DLD1 (cell line): ENCODE results near the gene SAT2.
"Not testable (repeated sequence)": the region's sequence is repeated elsewhere in the genome, so short reads cannot be mapped to it uniquely, and the experiment has no call there.

Experiments used
- in situ Hi-C: cut with HindIII; loops from 2 replicates; pipeline ENCODE4 v1.10.0; 2017; ENCODE audit warnings: low sequenced_read_pairs

SAT2 gene

GRCh38 chr17:7634384-7634783, 6.8 kb upstream of the SAT2 start:
- in situ Hi-C loops = no loop called here

DNA sequence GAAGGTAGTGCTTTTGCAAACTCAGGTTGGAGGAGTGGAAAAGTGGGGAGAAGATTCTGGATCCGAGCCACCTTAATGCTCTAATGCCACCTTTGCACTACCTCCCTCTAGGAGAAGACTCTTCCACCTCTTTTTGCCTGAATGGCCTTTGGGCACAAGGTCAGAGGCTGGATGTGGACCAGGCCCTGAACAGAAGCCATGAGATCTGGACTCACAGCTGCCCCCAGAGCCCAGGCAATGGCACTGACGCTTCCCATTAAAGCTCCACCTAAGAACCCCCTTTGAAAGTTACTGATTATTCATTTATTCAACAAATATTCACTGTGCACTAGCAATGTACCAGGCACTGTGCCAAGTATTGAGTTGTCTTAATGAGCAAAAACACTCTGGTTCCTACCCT, 5.5 kb upstream of the SAT2 start:
- in situ Hi-C loops = no loop called here

- in situ Hi-C loops = no loop called here
Observed at GRCh38 chr17:7632492-7632894, 4.9 kb upstream of the SAT2 start.

GRCh38 chr17:7631398-7632380, 4.1 kb upstream of the SAT2 start:
- in situ Hi-C loops = no loop called here

DNA sequence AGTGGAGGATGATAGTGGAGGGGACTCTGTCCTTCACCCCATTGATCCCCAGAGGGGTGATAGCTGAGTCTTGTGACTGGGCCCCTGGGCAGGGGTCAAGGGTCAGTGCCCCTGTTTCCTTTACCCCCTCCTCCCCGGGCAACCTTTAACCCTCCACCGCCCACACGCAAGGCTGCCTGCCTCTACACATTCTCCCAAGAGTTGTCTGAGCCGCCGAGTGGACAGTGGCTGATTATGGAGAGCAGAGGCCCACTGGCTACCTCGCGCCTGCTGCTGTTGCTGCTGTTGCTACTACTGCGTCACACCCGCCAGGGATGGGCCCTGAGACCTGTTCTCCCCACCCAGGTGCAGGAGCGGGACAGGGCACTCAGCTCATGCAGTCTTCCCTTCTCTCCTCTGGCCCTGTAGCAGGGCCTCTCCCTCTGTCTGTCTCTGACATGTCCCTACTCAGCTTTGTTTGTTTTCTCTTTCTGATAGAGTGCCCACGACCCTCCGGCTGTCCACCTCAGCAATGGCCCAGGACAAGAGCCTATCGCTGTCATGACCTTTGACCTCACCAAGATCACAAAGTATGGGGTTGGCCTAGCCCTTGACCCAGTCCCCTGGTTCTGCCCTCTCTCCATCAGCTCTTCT, 2.4 kb upstream of the SAT2 start, which contains the start of gene SHBG:
SHBG (plus strand) TSS at position 197 of the 633 bp plus-strand sequence; CDS start at position 235, 38 bp downstream.
- in situ Hi-C loops = no loop called here

GRCh38 chr17:7626956-7627249, 718 bp downstream of the SAT2 start:
- in situ Hi-C loops = no loop called here

DNA sequence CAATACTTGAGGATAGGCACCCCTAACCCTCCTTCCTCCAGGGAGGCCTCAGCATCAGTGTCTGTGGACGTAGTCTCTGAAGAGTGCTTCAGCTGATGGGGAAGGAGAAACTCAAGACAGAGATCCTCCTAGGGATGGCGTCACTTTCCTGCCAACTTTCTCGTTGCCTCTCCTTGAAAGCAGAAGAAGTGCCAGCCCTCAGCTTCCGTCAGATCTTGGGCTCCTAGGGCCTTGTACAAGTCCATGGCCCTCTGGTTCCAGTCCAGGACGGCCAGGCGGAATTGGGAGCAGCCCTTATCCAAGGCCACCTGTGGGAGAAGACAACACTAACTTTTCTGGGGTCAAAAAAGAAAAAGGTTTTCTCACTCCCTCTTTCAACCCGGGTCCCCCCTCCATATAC, 1.3 kb downstream of the SAT2 start:
- in situ Hi-C loops = no loop called here

GRCh38 chr17:7625749-7626148, 1.9 kb downstream of the SAT2 start:
- in situ Hi-C loops = not testable (repeated sequence)

DNA sequence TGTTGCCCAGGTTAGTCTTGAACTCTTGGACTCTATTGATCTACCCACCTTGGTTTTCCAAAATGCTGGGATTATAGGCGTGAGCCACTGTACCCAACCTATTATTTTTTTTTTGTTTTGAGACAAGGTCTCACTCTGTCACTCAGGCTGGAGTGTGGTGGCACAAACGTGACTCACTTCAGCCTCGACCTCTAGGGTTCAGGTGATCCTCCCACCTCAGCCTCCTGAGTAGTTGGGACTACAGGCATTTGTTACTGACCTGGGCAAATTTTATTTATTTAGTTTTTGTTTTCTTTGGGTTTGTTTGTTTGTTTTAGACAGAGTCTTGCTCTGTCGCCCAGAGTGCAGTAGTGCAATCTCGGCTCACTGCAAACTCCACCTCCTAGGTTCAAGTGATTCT, 4.0 kb downstream of the SAT2 start:
- in situ Hi-C loops = no loop called here

- in situ Hi-C loops = no loop called here
Observed at GRCh38 chr17:7620835-7621234, 6.8 kb downstream of the SAT2 start.

DNA sequence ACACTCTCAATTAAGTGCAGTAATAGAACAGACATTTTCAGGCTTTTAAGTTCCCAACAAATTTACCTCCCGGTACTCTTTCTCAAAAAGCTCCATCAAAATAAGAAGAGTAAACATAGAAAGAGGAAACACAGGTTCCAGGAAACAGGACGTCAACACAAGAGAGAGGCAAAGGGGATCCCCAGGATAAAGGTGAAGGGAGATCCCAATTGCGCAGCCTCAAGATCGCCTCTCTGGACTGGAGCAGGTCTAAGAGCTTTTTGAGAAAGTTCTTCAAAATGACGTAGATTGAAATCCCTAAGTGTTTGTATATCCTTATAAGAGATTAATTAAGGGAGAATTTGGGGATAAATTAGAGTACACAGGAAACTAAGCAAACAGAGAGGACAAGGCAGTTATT, 9.0 kb downstream of the SAT2 start:
- in situ Hi-C loops = no loop called here

GRCh38 chr17:7615265-7615747, 12.3 kb downstream of the SAT2 start:
- in situ Hi-C loops = no loop called here

DNA sequence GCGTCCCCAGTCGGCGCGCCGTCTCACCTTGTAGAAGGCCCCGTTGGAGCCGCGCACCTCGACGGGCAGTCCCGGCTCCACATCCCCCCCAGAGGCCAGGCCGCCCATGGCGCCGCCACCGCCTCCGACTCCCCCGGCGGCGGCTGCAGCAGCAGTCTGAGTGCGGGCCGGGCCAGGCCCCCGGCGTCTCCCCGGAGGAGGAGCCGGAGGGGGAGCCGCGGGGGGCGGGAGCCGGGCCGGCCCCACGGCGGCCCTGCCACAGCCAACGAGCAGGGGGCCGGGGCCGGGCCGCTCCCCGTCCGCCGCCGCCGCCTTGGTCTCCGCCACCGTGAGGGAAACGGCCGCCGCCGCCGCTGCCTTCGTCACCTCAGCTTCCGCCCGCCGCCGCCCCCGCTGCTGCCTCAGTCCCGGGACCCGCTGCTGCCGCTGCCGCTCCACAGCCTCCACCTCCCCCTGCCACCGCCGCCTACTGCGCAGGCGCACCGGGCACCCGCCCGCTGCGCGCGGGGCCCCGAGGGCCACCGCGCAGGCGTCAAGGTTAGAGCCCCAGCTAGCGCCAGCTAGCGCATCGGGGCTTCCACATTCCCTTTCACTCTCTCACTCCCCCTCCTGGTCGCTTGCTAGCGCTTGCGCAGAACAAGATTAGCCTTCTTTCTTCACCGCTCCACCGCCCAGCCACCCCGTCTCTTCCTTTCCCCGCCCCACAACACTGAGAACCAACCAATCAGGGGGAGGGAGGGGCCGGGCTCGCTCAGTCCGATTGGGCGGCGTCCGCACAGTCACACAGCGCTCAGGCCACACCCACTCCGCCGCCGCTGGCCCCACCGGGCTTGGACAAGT, 13.0 kb downstream of the SAT2 start, which contains the start of gene FXR2:
FXR2 (minus strand) TSS at position 473 of the 840 bp plus-strand sequence; CDS start at position 108, 365 bp downstream.
- in situ Hi-C loops = no loop called here

- in situ Hi-C loops = no loop called here
Observed at GRCh38 chr17:7613769-7614424, 13.7 kb downstream of the SAT2 start.

GRCh38 chr17:7612294-7612640, 15.4 kb downstream of the SAT2 start:
- in situ Hi-C loops = no loop called here

DNA sequence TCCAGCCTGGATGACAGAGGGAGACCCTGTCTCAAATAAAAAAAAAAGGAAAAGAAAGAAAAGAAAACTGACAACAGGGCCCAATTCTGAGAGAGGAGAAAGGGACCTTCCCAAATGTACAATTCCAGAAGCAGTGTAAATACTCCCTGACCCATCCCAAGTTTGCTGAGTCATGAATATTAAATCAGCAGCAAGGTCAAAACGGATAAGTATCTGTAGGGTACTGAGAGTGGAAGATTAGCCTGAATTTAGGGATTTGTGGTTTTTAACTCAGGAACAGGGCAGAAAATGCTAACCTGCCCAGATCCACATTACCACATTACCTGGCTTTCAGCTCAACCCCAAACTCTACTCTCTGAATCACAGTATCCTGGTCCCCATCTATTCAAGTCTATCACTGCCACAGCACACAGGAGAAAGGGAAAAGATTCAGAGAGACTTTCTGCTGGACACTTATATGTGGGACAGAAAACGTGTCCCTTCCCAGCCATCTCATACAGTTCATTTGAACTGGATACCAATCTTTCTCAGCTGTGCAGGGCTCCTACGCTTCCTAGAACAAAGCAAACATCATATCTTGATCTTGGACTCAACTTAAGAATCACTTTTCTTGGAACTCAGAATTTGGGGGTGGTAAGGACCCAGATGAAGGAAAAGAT, 15.9 kb downstream of the SAT2 start:
- in situ Hi-C loops = no loop called here

DNA sequence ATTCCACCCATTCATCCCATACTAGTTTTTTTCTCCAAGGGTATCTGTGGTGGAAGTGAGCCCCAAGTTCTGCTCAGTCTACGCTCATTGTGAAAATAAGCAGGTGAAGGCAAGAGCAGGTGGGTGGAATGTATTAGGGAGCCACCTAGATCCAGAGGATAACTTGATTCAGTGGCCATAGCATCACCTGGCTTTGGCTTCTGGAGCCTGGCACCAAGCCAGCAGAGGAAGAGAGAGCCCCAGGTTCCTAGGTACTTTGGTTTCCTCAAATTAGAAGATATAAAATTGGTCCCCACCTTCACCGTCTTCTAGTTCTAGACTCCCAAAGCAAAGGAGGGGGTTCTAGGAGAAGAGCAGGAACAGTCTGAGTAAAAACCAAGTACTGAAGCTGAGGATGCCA, 17.0 kb downstream of the SAT2 start:
- in situ Hi-C loops = no loop called here

- in situ Hi-C loops = no loop called here
Observed at GRCh38 chr17:7606280-7606679, 21.3 kb downstream of the SAT2 start.

DNA sequence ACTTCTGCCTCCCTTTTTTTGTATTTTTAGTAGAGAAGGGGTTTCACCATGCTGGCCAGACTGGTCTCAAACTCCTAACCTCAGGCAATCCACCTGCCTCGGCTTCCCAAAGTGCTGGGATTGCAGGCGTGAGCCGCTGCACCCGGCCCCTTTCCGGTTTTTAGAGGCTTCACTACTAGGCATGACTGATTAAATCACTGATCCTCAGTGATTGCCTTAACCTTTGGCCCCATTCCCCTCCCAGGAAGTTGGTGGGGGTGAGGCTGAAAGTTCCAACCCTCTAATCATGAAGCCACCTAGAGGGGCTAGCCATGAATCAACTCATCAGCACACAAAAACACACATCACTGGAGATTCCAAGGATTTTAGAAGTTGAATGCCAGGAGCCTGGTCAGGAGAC, 30.1 kb downstream of the SAT2 start:
- in situ Hi-C loops = not testable (repeated sequence)

GRCh38 chr17:7593296-7593695, 34.3 kb downstream of the SAT2 start:
- in situ Hi-C loops = no loop called here
